ENCODE data around the gene UBA52. TPM values are rescaled to one million over a fixed set of nuclear protein-coding genes. Genes with fewer than 3 reads are reported as not detected.
"Not testable (repeated sequence)": the region's sequence is repeated elsewhere in the genome, so short reads cannot be mapped to it uniquely, and the experiment has no call there.

Gene UBA52
- polyA plus RNA-seq, 3 donors: 738 to 924 (median 787) TPM

- peak; percentile 86 for DNase-seq
Measured at GRCh38 chr19:18588611-18589379, 17.1 kb downstream of the UBA52 start, which contains the start of gene REX1BD. REX1BD (plus strand) TSS chr19:18588798; CDS start chr19:18588802, 4 bp downstream.

DNA sequence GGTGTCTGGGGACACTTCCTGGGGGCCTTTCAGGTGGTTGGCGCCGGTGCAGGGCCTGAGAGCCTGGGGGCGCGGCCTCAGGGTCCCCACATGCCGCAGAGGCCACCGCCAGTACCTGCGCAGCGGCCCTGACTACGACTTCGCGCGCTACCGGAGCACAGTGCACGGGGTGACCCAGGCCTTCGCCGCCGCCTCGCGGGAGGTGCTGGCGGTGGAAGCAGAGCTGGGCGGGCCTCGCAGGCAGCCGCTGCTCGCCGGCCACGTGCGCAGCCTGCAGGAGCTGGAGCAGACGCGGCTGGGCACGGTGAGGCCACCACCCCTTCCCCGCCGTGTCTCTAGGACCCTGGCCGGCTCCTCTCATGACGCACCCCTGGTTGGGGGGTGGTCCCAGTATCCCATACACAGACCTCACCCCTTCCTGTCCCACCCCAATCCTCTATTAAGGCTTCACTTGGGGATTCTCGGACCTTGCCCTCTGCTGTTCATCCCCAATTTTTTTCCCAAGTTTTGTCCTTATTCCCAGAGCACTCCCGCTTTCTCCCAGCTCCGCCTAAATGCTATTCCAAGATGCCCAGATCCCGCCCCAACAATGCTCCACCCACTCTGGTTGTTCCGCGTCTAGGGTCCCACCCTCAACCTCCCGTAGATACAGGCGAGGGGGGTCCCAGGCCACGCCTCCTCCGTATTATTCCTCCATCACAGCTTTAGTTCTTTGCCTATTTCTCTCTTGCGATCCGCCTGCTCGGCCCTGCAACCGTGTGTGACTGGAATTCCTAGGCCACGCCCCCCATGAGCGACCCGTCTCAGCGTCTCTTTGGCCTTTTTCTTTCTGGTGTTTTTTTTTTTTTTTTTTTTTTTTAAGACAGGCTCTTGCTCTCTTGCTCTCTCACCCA lies 18.0 kb downstream of the UBA52 start:
- DNase-seq: peak; percentile 68

DNA sequence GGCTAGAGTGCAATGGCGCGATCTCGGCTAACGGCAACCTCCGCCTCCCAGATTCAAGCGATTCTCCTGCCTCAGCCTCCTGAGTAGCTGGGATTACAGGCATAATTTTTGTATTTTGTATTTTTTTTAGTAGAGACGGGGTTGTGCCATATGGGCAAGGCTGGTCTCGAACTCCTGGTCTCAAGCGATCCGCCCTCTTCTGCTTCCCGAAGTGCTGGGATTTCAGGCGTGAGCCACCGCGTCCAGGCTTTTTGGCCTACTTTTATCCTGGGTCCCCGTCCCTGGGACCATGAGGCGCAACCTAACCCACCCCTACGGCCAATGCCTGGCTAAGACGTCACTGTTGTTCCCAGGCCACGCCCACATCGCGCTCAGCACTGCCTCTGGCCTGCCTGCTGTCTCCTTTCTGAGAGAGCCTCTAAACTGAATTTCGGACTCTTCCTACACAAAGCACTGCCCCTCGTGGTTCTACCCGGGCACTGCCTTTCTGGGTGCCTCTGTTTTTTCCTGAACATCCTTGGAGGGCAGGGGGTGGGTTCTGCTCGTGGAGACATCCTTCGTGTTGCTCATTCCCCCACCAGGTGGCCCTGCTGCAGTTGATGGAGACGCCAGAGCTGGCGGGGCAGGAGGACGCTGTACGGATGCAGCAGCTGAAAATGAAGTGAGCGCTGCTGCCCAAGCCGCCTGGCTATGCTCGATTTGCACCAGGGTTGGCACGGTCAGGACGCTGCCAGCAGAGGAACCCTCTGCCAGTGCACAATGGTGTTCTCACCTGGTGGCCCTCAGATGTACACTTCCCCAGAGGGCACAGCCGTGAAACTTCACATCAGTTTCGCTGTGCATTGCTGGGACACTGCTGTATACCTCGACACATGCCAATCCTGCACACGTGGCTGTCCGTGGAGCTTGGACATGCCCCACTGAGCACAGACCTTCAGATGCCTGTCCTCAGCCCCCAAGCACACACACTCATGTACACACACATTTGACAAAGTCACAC lies 18.9 kb downstream of the UBA52 start:
- peak; percentile 87 for DNase-seq

GRCh38 chr19:18591735-18592385 lies 20.2 kb downstream of the UBA52 start:
- DNase-seq: no peak

GRCh38 chr19:18592732-18593131 lies 21.1 kb downstream of the UBA52 start:
- not testable (repeated sequence) for DNase-seq

DNA sequence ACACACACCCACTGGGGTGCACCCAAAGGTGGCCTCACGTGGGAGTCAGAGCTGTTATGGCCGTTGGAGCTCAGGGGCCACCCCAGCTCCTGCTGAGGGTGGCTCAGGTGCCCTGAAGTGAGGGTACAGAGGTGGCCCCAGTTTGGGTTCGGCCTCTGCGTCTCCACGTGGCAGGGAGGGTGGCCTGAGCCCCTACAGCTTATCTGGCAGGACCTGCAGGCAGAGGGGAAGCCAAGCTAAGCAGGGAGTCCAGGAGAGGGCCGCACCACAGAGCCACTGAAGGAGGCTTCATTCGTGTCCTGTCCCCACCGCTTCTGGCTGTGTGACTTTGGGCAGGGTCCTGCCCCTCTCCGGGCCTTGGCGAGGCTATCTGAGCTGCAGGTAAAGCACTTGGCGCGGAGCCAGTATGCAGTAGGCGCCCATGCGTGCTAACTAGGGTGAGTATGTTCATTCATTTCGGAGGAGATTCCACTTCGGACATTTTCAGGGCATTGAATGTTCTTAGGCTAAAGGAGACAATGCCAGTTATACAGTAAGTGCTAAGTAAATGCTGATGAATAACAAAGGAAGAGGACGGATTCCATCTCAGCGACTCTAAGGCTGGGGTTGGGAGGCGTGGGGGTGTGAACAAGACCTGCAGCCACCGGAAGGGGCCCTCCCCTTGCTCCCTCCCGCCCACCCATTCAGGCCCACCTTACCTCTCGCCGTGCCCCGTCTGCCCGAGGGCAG lies 21.9 kb downstream of the UBA52 start:
- no peak for DNase-seq

GRCh38 chr19:18594096-18594823 lies 22.6 kb downstream of the UBA52 start:
- peak; percentile 85 for DNase-seq

DNA sequence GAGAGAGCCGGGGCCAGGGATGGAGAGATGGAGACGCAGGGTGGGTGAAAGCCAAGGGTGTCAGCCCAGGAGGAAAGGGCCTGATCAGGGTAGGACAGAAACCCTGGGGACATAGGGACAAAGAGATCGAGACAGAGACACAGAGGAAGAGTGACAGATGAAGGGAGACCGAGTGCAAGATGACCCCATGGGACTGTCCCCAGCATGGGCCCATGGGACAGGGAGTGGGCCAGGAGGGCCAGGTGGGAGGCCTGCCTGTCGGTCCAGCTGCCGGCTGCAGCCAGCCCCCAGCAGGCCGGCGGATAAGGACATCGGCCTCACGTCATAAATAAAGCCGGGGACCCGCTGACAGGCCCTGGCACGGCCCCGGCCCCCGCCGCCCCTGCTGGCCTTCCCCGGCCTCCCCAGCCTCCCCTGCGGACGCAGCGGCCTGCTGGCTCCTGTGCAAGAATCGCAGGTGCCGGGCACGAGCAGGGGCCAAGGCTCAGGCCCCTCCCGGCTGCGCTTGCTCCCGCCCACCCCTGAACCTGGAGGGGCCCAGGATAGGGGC lies 23.2 kb downstream of the UBA52 start:
- DNase-seq: no peak

- DNase-seq: no peak
Measured at GRCh38 chr19:18595475-18595874, 23.8 kb downstream of the UBA52 start.

DNA sequence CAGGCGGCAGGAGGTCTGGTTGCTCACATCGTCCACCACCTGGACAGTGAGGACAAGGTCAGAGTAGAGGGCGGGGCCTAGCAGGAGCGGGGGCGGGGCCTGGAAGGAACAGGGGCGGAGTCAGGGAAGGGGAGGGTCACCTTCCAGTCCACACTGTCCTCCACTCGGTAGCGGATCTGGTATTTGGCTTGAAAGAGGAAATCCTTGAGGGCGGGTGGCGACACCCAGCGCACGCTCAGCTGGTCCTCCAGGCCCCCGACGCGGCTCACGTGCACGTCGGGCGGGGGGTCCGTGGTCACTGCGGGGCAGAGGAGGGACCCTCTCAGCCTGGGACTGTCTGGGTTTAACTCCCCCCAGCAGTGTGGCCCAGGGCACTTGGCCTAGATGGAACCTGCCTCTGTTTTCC lies 25.1 kb downstream of the UBA52 start:
- no peak for DNase-seq

DNA sequence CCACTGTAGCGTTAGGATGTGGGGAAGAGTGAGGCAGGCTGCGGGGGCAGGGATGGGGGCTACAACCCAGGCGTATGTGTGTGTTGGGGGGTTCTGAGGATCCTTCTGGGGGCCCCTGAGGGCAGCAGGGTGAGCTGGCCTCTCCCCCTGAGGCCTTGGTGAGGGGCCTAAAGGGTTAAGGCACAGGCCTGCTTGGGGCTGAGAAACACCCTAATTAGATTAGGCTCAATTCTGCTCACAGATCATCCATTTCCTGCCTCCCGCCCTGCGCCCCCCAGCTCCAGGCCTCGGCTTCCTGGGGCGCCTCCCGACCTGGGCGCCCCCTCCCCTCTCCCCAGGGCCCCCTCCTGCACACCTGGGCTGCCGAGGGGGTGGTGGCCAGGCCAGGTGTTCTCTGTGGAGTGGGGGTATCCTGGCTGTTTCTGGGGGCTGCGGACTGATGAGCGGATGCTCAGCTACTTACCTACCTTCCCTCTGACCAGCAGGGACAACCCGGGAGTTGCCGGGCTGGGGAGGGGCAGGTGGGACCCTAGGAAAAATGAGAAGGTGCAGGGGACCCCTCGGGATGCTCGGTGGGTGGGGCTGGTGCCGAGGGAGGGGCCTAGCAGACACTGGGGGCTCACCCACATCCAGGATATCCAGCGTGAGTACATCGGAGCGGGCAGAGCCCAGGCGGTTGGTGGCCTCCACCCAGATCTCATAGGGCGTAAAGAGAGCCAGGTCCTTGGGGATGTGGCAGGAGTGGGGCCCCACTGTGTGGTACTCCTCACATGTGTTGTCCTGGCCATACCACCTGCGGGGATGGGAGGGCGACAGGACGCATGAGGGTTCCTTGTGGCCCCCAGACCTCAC lies 26.4 kb downstream of the UBA52 start:
- no peak for DNase-seq

- no peak for DNase-seq
Measured at GRCh38 chr19:18599485-18599884, 27.8 kb downstream of the UBA52 start.

DNA sequence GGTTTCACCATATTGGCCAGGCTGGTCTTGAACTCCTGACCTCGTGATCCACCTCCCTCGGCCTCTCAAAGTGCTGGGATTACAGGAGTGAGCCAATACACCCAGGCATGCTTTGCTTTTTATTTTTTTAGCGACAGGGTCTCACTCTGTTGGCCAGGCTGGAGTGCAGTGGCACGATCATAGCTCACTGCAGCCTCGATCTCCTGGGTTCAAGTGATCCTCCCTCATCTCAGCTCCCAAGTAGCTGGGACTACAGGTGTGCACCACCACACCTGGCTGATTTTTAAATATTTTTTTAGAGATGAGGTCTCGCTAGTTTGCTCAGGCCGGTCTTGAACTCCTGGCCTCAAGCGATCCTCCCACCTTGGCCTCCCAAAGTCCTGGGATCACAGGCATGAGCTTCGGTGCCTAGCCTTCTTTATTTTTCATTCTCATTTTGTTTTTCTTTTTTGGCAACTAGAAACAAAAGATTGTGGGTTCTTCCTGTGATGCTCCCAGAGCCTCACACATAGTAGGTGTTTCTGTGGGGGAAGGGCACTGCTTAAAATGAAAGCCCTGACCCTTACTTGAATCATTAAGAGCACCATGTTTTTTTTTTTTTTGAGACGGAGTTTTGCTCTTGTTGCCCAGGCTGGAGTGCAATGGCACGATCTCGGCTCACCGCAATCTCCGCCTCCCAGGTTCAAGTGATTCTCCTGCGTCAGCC lies 29.2 kb downstream of the UBA52 start:
- DNase-seq: not testable (repeated sequence)

GRCh38 chr19:18601875-18602274 lies 30.2 kb downstream of the UBA52 start:
- no peak for DNase-seq

DNA sequence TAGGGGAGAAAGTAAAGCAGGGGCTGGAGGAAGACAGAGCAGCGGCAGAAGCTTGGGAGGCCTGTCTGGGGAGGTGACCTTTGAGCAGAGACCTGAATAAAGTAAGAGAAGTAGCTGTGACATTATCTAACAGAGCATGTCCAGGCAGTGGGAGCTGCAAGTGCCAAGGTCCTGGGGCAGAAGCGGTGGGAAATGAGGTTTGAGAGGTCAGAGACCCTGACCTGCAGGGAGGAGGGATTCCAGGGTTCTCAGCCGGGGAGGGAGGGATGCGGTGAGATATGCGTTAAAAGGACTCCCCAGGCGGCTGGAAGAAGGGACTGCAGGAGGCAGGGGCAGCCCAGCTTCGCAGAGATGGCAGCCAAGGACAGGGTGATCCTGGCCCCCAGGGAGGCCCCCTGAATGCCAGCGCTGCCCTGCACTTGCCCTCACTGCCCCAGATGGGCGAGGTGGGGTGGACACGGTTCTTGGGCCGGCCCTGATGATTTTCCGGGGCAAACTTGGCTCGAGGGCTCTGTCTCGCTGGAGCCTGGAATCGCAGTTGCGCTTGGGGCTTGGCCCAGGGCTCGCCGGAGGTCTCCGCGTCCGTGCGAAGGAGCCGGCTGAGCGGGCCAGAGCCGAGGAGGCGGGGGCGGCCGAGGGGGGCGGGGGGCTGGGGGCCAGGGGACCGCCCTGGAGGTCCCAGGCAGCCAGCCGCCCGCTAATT lies 31.7 kb downstream of the UBA52 start:
- no peak for DNase-seq

GRCh38 chr19:18603958-18604819 lies 32.5 kb downstream of the UBA52 start:
- DNase-seq: no peak
